PC-3 (cell line): ENCODE results near the gene GH1. TPM values are rescaled to one million over a fixed set of nuclear protein-coding genes. Genes with fewer than 3 reads are reported as not detected.
"Not testable (repeated sequence)": the region's sequence is repeated elsewhere in the genome, so short reads cannot be mapped to it uniquely, and the experiment has no call there.

Experiments
- ATAC-seq: fragments of 200-7000 bp; cut with Tn5 transposase; 2 replicates; pipeline ENCODE4 v1.9.1; 2020; ENCODE audit warnings: mild to moderate bottlenecking, moderate library complexity
- BruUV-seq: library from RNA; stranded (reverse); fragments of 400-500 nt; replicated peaks from 2 replicates; lab custom pipeline; 2021; lab: Mats Ljungman, UMichigan
- CTCF ChIA-PET: fragments of 300-600 bp; sonication (Branson Sonifier 250); formaldehyde crosslinking; loops from one replicate; lab custom pipeline; 2022; ENCODE audit warnings: antibody characterized with exemption; lab: Charles Lee
- POLR2A ChIA-PET: fragments of 300-600 bp; sonication (Branson Sonifier 250); formaldehyde crosslinking; loops from one replicate; lab custom pipeline; 2022; ENCODE audit warnings: antibody characterized with exemption; ENCODE audit not compliant: unreplicated experiment; lab: Charles Lee
- DNase-seq: peaks from one replicate; pipeline ENCODE4 v3.0.0-alpha.2; 2015
- H2AFZ ChIP-seq: fragments of 300-600 bp; sonication (generic); 2 replicates; pipeline ENCODE4 v1.6.0; 2016; ENCODE audit warnings: antibody characterized with exemption, low read length
- H3F3A ChIP-seq: fragments of 300-600 bp; sonication (generic); one replicate; pipeline ENCODE4 v1.6.0; 2017; ENCODE audit warnings: antibody characterized with exemption, low read length, control low read depth, mild to moderate bottlenecking; ENCODE audit not compliant: unreplicated experiment
- H3K27ac ChIP-seq: fragments of 300-600 bp; sonication (generic); 2 replicates; pipeline ENCODE4 v1.5.1; 2016; ENCODE audit warnings: mild to moderate bottlenecking, low read length
- H3K27me3 ChIP-seq: fragments of 300-600 bp; sonication (generic); 2 replicates; pipeline ENCODE4 v1.6.1; 2016; ENCODE audit warnings: low read length, mixed read lengths
- H3K36me3 ChIP-seq: fragments of 300-600 bp; sonication (generic); 2 replicates; pipeline ENCODE4 v1.6.1; 2016; ENCODE audit warnings: low read depth, mixed run types, low read length, mixed read lengths
- H3K4me1 ChIP-seq: fragments of 300-600 bp; sonication (generic); 2 replicates; pipeline ENCODE4 v1.5.1; 2016; ENCODE audit warnings: low read length; ENCODE audit not compliant: insufficient read depth
- H3K4me2 ChIP-seq: fragments of 300-600 bp; sonication (generic); 2 replicates; pipeline ENCODE4 v1.6.0; 2016; ENCODE audit warnings: low read length
- H3K4me3 ChIP-seq: fragments of 300-600 bp; sonication (generic); 2 replicates; pipeline ENCODE4 v1.5.1; 2016; ENCODE audit warnings: mild to moderate bottlenecking, low read length, mixed read lengths
- H3K79me2 ChIP-seq: fragments of 300-600 bp; sonication (generic); 2 replicates; pipeline ENCODE4 v1.6.1; 2017; ENCODE audit warnings: low read length, mixed read lengths
- H3K9ac ChIP-seq: fragments of 300-600 bp; sonication (generic); 2 replicates; pipeline ENCODE4 v1.6.0; 2016; ENCODE audit warnings: mild to moderate bottlenecking, low read length
- H3K9me2 ChIP-seq: fragments of 300-600 bp; sonication (generic); replicated peaks from 2 replicates; pipeline ENCODE4 v1.6.1; 2016; ENCODE audit warnings: mixed run types, low read length, mixed read lengths
- H3K9me3 ChIP-seq: fragments of 300-600 bp; sonication (generic); 2 replicates; pipeline ENCODE4 v1.6.1; 2016; ENCODE audit warnings: low read length, mixed read lengths
- H4K20me1 ChIP-seq: fragments of 300-600 bp; sonication (generic); 2 replicates; pipeline ENCODE4 v1.6.1; 2016; ENCODE audit warnings: low read length, mixed read lengths
- CTCF ChIP-seq: fragments of 300-600 bp; sonication (generic); conservative IDR thresholded peaks from 2 replicates; pipeline ENCODE4 v1.5.1; 2017; ENCODE audit warnings: antibody characterized with exemption, low read depth, mild to moderate bottlenecking, low read length
- EZH2 ChIP-seq: fragments of 300-600 bp; sonication (generic); IDR thresholded peaks from one replicate; pipeline ENCODE4 v1.6.1; 2017; ENCODE audit warnings: antibody characterized with exemption, mild to moderate bottlenecking, low read length; ENCODE audit not compliant: unreplicated experiment
- EZH2phosphoT487 ChIP-seq: fragments of 300-600 bp; sonication (generic); IDR thresholded peaks from 2 replicates; pipeline ENCODE4 v1.6.1; 2018; ENCODE audit warnings: mild to moderate bottlenecking, antibody characterized with exemption, low read length, borderline replicate concordance
- intact Hi-C: fragments of 100-400 bp; cut with micrococcal nuclease; formaldehyde crosslinking; loops from 2 replicates; pipeline ENCODE4 v1.9.0; 2023
- total RNA-seq: library from RNA; depleted of rRNA; stranded (reverse); fragments of >200 nt; gene quantifications from 2 replicates; pipeline ENCODE4 v1.2.3, GENCODE V29; 2014

The GH1 gene
- total RNA-seq, 1 experiment from 2014 or later, result not detected

- no peak for ATAC-seq
- Histone ChIP-seq H3K4me2 (no peak overlapping the region), H3K9me2 (no peaks in the 10 kb centered on the region), H3K9me3 (no peaks in the 10 kb centered on the region), H3K36me3 (no peaks in the 10 kb centered on the region), H4K20me1 (no peaks in the 10 kb centered on the region), H3F3A (no peaks in the 10 kb centered on the region), H3K4me3 (no peak overlapping the region), H2AFZ (no peak overlapping the region), H3K9ac (no peak overlapping the region), H3K4me1 (no peaks in the 10 kb centered on the region), H3K27me3 (no peaks in the 10 kb centered on the region), H3K27ac (no peak overlapping the region), H3K79me2 (no peaks in the 10 kb centered on the region)
- no TSS peak for BruUV-seq
- CTCF ChIA-PET, result no interaction called here
- POLR2A ChIA-PET, result no interaction called here
- intact Hi-C loops, result no loop called here
- no peak for DNase-seq
- TF ChIP-seq EZH2phosphoT487 (no peak), EZH2 (no peak), CTCF (no peak)
These were observed 7.0 kb upstream of the GH1 start for GRCh38 chr17:63925615-63926014.

GRCh38 chr17:63922402-63922801 lies 3.8 kb upstream of the GH1 start:
- H2AFZ ChIP-seq, BruUV-seq, H3K9ac ChIP-seq, H3K79me2 ChIP-seq, ATAC-seq, H3F3A ChIP-seq, H4K20me1 ChIP-seq, DNase-seq, H3K4me1 ChIP-seq, H3K9me2 ChIP-seq, H3K27me3 ChIP-seq, POLR2A ChIA-PET, CTCF ChIA-PET, intact Hi-C loops, H3K4me2 ChIP-seq, H3K9me3 ChIP-seq, H3K4me3 ChIP-seq, H3K27ac ChIP-seq, H3K36me3 ChIP-seq: not testable (repeated sequence)

- POLR2A ChIA-PET, H4K20me1 ChIP-seq, H3K4me2 ChIP-seq, ATAC-seq, H3K9me3 ChIP-seq, H3K27ac ChIP-seq, H3K36me3 ChIP-seq, BruUV-seq, H3K4me1 ChIP-seq, H3K79me2 ChIP-seq, H3K27me3 ChIP-seq, H3K9me2 ChIP-seq, H3K4me3 ChIP-seq, H3K9ac ChIP-seq, intact Hi-C loops, DNase-seq, H2AFZ ChIP-seq, H3F3A ChIP-seq: not testable (repeated sequence)
- CTCF ChIA-PET, result interaction anchor here (3.2 kb wide), 1 partner anchor 30 kb away, joined by 22 read pairs; no protein-coding TSS in a partner anchor
These were observed 2.1 kb upstream of the GH1 start for GRCh38 chr17:63920779-63921178.

GRCh38 chr17:63920050-63920449 lies 1.4 kb upstream of the GH1 start:
- H3K9ac ChIP-seq, H3K9me2 ChIP-seq, H3K36me3 ChIP-seq, POLR2A ChIA-PET, H4K20me1 ChIP-seq, H3K9me3 ChIP-seq, H2AFZ ChIP-seq, H3K4me3 ChIP-seq, H3K4me1 ChIP-seq, BruUV-seq, H3F3A ChIP-seq, H3K27ac ChIP-seq, ATAC-seq, H3K79me2 ChIP-seq, intact Hi-C loops, H3K4me2 ChIP-seq, DNase-seq: not testable (repeated sequence)
- CTCF ChIA-PET, result interaction anchor here (0.6 to 3.2 kb wide), 11 partner anchors 10 to 213 kb away, joined by 3 to 33 read pairs (median 4); no protein-coding TSS in a partner anchor
- H3K27me3 ChIP-seq, result peaks cover 14% of the 10 kb centered on the region; the same call in 1 of the 2 replicates
